KOPT-K1 (cell line): Measurements from ENCODE around the gene SLC41A3.
"Not testable (repeated sequence)": the region's sequence is repeated elsewhere in the genome, so short reads cannot be mapped to it uniquely, and the experiment has no call there.

Source experiments
- H3K27ac ChIP-seq: fragments of 200-600 bp; sonication (generic); 2 replicates; pipeline ENCODE4 v1.5.1; 2016; ENCODE audit warnings: antibody characterized with exemption, mild to moderate bottlenecking, low read depth, low read length; ENCODE audit not compliant: poor library complexity, severe bottlenecking
- H3K36me3 ChIP-seq: fragments of 200-600 bp; sonication (generic); 2 replicates; pipeline ENCODE4 v1.5.1; 2017; ENCODE audit warnings: antibody characterized with exemption, mild to moderate bottlenecking, low read length, moderate library complexity; ENCODE audit not compliant: insufficient read depth
- H3K9me3 ChIP-seq: fragments of 200-600 bp; sonication (generic); 2 replicates; pipeline ENCODE4 v1.5.1; 2017; ENCODE audit warnings: antibody characterized with exemption, low read length, mild to moderate bottlenecking; ENCODE audit not compliant: insufficient read depth, poor library complexity, severe bottlenecking

SLC41A3 gene

GRCh38 chr3:125971997-125972944, 111.7 kb downstream of the SLC41A3 start:
- H3K36me3 ChIP-seq, H3K9me3 ChIP-seq, H3K27ac ChIP-seq: not testable (repeated sequence)

GRCh38 chr3:125968701-125969592, 115.0 kb downstream of the SLC41A3 start, which contains the start of gene ROPN1B:
Gene ROPN1B, plus strand, starts transcription at chr3:125969178. Its CDS starts 2,877 bp downstream, at chr3:125972055.
- H3K36me3 ChIP-seq, H3K27ac ChIP-seq, H3K9me3 ChIP-seq: not testable (repeated sequence)

- not testable (repeated sequence) for H3K36me3 ChIP-seq, H3K9me3 ChIP-seq, H3K27ac ChIP-seq
Observed at GRCh38 chr3:125968121-125968520, 115.8 kb downstream of the SLC41A3 start.

- no peaks in the 10 kb centered on the region for H3K36me3 ChIP-seq
- no peak overlapping the region for H3K27ac ChIP-seq
- H3K9me3 ChIP-seq, result no peaks in the 10 kb centered on the region
Observed at GRCh38 chr3:125967156-125967555, 116.8 kb downstream of the SLC41A3 start.

GRCh38 chr3:125965505-125965904, 118.4 kb downstream of the SLC41A3 start:
- Histone ChIP-seq H3K27ac (no peak overlapping the region), H3K36me3 (no peaks in the 10 kb centered on the region), H3K9me3 (no peaks in the 10 kb centered on the region)

- H3K36me3 ChIP-seq, H3K27ac ChIP-seq, H3K9me3 ChIP-seq: not testable (repeated sequence)
Observed at GRCh38 chr3:125963834-125964233, 120.1 kb downstream of the SLC41A3 start.

GRCh38 chr3:125961289-125961589, 122.7 kb downstream of the SLC41A3 start:
- Histone ChIP-seq H3K36me3 (no peaks in the 10 kb centered on the region), H3K27ac (no peak overlapping the region), H3K9me3 (no peaks in the 10 kb centered on the region)

GRCh38 chr3:125960456-125961288, 123.3 kb downstream of the SLC41A3 start:
- Histone ChIP-seq H3K9me3 (no peaks in the 10 kb centered on the region), H3K27ac (no peak overlapping the region), H3K36me3 (no peaks in the 10 kb centered on the region)

GRCh38 chr3:125960066-125960424, 123.9 kb downstream of the SLC41A3 start:
- Histone ChIP-seq H3K9me3 (no peaks in the 10 kb centered on the region), H3K36me3 (no peaks in the 10 kb centered on the region), H3K27ac (no peak overlapping the region)

- H3K9me3 ChIP-seq, result no peaks in the 10 kb centered on the region
- no peak overlapping the region for H3K27ac ChIP-seq
Observed at GRCh38 chr3:125959317-125960065, 124.4 kb downstream of the SLC41A3 start.

GRCh38 chr3:125958511-125959316, 125.2 kb downstream of the SLC41A3 start:
- no peaks in the 10 kb centered on the region for H3K9me3 ChIP-seq
- H3K27ac ChIP-seq, result no peak overlapping the region
- H3K36me3 ChIP-seq, result no peaks in the 10 kb centered on the region

More at GRCh38 chr3:125959317-125960065, 124.4 kb downstream of the SLC41A3 start:
- no peaks in the 10 kb centered on the region for H3K36me3 ChIP-seq

- Histone ChIP-seq H3K9me3 (no peaks in the 10 kb centered on the region), H3K36me3 (no peaks in the 10 kb centered on the region), H3K27ac (no peak overlapping the region)
Observed at GRCh38 chr3:125957674-125958510, 126.0 kb downstream of the SLC41A3 start.

GRCh38 chr3:125957020-125957419, 126.9 kb downstream of the SLC41A3 start:
- not testable (repeated sequence) for H3K27ac ChIP-seq, H3K9me3 ChIP-seq

More at GRCh38 chr3:125957020-125957419, 126.9 kb downstream of the SLC41A3 start:
- H3K36me3 ChIP-seq, result not testable (repeated sequence)
